NCI-H1436 treated with DMSO at 0.1 percent for 48 hours (cell line): ENCODE data around the gene BCR.

Source experiments
- DNase-seq: peaks from one replicate; lab custom pipeline; 2025; lab: John Stamatoyannopoulos, UW

Gene BCR

DNA sequence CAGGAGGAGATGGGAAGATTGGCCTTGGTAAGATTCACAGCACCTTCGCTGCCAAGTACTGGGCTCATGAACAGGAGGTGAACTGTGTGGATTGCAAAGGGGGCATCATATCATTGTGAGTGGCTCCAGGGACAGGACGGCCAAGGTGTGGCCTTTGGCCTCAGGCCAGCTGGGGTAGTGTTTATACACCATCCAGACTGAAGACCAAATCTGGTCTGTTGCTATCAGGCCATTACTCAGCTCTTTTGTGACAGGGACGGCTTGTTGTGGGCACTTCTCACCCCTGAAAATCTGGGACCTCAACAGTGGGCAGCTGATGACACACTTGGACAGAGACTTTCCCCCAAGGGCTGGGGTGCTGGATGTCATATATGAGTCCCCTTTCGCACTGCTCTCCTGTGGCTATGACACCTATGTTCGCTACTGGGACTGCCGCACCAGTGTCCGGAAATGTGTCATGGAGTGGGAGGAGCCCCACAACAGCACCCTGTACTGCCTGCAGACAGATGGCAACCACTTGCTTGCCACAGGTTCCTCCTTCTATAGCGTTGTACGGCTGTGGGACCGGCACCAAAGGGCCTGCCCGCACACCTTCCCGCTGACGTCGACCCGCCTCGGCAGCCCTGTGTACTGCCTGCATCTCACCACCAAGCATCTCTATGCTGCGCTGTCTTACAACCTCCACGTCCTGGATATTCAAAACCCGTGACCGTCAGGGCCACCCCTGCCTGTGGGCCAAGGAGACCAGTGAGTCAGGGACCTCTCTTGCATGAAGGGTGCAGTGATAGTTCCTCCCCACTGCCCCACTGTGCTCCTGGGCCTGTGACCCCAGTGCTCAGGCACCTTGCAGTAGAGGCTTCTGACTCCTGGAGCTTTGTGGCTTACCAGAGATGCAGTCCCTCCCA is 83.6 kb downstream of the BCR start:
- no peak for DNase-seq

GRCh38 chr22:23264610-23265367 is 84.5 kb downstream of the BCR start:
- no peak for DNase-seq

GRCh38 chr22:23265368-23265700 is 85.0 kb downstream of the BCR start:
- no peak for DNase-seq

DNA sequence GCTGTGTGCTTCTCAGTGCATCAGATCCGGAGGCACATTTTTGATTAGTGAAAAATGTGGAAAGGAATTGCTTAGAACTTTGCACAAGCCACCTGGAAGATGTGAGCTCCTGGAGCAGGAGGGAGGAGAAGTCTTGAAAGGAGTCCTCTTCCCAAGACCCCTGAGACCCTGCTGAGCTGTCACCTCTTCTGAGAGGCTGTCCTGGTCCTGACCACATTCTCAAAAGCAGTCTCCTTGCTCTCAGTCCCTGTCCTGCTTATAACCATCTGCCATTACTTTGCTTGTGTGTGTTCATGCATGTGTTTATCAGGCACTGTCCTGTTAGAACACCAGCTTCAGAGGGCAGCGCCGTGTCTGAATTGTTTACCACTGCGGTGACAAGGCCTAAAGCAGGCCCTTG is 86.5 kb downstream of the BCR start:
- DNase-seq: no peak

DNA sequence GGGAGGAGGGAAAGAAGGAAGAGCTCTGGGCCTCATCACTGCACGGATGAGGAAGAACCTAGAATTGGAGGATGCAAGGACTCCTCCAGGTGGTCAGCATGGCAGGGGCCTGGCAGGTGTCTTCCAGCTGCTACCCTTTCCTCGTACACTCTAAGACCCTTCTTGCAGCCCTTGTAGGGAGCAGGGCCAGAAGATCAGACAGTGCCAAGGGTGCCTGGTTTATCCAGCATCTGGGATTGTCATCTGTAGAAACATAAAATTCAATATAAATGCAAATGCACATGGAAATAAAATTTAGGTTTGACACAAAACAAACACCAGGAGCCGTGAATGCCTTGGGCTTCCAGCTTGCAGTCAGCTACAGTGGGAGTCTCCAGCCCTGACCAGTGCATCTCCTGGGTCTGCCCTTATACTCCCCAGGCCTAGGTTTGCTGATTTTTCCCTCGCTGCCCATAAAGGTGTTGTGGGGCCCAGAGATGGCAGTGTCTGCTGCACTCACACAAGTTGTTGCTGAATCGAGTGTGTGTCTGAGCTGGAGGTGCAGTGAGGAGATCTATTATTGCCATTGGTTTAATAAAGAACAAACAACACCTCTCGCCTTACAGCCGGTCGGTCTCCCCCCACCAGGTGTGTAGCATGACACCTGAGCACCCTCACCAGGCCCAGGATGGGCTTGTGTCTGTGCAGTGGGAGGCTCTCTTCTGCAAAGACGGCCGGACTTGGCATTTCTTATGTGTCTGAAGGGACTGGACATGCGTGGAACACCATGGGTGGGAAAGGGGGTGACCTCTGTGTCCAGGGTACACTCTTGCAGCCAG is 87.1 kb downstream of the BCR start:
- DNase-seq: no peak

- DNase-seq: no peak
Observed at GRCh38 chr22:23268139-23268712, 87.9 kb downstream of the BCR start.

DNA sequence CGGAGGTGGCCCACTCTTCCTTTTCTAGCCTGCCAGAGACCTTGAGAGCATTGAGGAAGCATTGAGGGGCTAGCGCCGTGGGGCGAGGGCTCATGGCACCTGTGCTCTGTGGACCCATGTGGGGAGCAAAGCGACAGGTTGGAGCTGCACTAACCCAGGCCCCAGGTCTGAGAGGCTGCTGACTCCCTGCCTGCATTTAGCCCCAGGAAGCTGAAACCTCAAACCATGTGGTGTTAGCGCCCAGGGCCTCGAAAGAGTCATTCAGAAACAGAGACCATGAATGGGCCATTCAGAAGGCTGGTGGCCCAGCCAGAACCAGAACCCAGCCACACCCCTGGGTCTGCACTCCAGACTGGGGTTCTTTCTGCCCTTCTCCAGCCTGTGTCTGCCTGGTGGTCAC is 88.6 kb downstream of the BCR start:
- no peak for DNase-seq

- no peak for DNase-seq
Observed at GRCh38 chr22:23269441-23270211, 89.3 kb downstream of the BCR start.

DNA sequence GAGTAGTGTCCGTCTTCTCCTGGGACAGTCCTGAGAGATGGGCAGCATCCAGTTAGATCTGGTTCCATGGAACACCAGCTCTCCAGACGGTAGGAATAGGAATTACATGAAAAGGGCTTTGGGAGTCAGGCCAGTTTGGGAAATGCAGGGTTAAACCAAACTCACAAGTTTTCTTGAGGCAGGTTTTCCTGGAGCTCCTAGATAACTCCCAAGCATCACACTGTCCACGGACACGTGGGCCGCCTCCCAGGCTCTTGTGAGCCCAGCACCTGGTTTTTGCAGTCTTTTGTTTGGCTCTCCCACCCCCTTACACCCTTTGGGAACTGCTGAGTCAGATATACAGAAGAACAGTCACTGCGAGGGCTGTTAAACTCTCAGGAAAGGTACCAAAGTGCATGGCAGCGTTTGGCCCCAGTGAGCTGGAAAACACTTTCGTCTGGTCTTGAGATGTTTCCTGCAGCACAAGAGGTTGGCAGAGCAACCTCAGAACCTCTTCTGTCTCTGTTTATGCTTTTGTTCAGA is 90.0 kb downstream of the BCR start:
- no peak for DNase-seq

GRCh38 chr22:23270798-23271596 is 90.7 kb downstream of the BCR start:
- no peak for DNase-seq

DNA sequence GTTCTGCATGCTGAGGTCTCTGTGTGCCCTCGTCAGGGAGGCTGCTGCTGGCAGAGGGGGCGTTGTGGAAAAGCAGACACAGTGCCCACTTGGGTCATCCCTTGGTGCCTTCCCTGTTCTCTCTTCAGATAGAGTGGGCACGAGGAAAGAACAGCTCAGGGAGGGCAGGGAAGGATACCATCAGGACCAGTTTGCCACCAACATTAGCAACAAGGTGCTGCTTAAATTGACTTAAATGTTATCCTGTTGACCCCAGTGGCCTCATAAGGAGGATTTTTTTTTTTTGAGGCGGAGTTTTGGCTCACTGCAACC is 91.2 kb downstream of the BCR start:
- DNase-seq: no peak

- DNase-seq: no peak
Observed at GRCh38 chr22:23272371-23272770, 92.1 kb downstream of the BCR start.

- DNase-seq: no peak
Observed at GRCh38 chr22:23272834-23273233, 92.5 kb downstream of the BCR start.

GRCh38 chr22:23273445-23274145 is 93.3 kb downstream of the BCR start:
- no peak for DNase-seq

- no peak for DNase-seq
Observed at GRCh38 chr22:23274146-23274526, 93.8 kb downstream of the BCR start.

- no peak for DNase-seq
Observed at GRCh38 chr22:23274891-23275694, 94.8 kb downstream of the BCR start.

- DNase-seq: no peak
Observed at GRCh38 chr22:23275751-23276150, 95.4 kb downstream of the BCR start.

DNA sequence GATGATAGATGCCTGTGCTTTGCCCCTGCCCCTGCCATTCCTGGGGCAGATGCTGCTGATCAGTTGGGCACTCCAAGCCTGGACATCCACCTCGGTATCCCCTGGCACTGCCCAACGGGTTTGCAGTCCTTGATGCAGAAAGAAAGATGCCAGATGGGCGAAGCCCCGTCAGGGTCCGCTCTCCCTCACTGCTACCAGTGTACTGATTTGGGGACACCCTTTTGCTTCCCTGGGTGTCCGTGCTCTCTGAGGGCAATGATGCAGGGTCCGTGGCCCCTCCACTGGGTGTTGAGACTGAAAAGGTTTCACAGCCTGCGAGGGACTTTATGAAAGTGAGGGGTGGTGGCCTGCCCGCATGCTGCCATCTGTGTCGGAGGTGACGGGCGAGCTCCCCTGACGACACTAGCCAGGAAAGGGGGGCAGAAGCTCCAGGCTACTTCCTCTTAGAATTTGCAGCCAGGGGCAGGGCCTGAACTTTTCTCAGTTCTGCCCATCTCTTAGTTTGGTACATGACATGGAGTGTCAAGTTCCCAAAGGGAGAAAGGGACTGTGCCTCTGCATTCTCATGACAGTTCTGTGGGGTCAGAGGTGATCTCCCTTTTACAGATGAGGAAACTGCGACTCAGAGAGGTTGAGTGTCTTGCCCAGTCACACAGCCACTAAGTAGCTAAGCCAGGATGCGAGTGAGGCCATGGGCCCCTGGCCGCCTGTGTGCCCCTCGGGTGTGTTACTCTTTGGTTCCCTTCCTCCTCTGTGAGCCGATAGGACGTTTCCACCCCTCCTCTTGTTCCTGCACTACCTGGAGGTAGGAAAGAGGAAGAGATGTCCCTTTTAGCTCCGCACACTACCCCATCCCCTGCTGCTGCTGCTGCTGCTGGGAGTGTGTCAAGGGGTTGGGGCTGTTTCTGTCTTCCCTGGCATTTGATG is 96.6 kb downstream of the BCR start:
- no peak for DNase-seq
